Vagina (tissue), 2 donors: ENCODE measurements around the gene COG1. TPM values are rescaled to one million over a fixed set of nuclear protein-coding genes. Genes with fewer than 3 reads are reported as not detected.

Source experiments
- DNase-seq, 2 donors: peaks; one replicate each; pipeline ENCODE4 v3.0.0-alpha.2; 2017; ENCODE audit errors: extremely low spot score in 2 of 2
- H3K27ac ChIP-seq: fragments of 200-600 bp; sonication (generic); one replicate; pipeline ENCODE4 v1.5.1; 2019
- H3K27me3 ChIP-seq: fragments of 200-600 bp; sonication (generic); one replicate; pipeline ENCODE4 v1.5.1; 2019
- H3K36me3 ChIP-seq, 2 donors: fragments of 200-600 bp; sonication (generic); one replicate each; pipeline ENCODE4 v1.5.1; 2017 to 2019
- H3K4me1 ChIP-seq: fragments of 200-600 bp; sonication (generic); one replicate; pipeline ENCODE4 v1.5.1; 2019
- H3K4me3 ChIP-seq, 2 donors: fragments of 200-600 bp; sonication (generic); 1 replicate in 1 of 2; 2 replicates in 1 of 2; pipeline ENCODE4 v1.5.1; 2016 to 2019
- H3K9me3 ChIP-seq: fragments of 200-600 bp; sonication (generic); one replicate; pipeline ENCODE4 v1.5.1; 2019
- POLR2A ChIP-seq, 2 donors: fragments of 450-650 bp; IDR thresholded peaks; one replicate each; pipeline ENCODE4 v1.6.1; 2017; ENCODE audit warnings: antibody characterized with exemption in 2 of 2, mild to moderate bottlenecking in 2 of 2, moderate library complexity in 2 of 2
- POLR2AphosphoS5 ChIP-seq, 2 donors: sonication (generic); formaldehyde crosslinking; IDR thresholded peaks; one replicate each; pipeline ENCODE4 v1.9.0; 2017; ENCODE audit warnings: antibody characterized with exemption in 2 of 2, mild to moderate bottlenecking in 2 of 2, low read depth in 1 of 2; ENCODE audit not compliant: insufficient read depth in 1 of 2
- intact Hi-C: fragments of 100-400 bp; cut with DNase I; formaldehyde crosslinking; loops from one replicate; pipeline ENCODE4 v1.15.1; 2023
- total RNA-seq: library from RNA; depleted of rRNA; stranded (reverse); fragments of >200 nt; gene quantifications from one replicate; pipeline ENCODE4 v1.2.3, GENCODE V29; 2016
- TF ChIP-seq, protein P1 (sequence below), 3 experiments: fragments of 450-650 bp in 2 of 3; fragments of 200-600 bp in 1 of 3; sonication (generic) in 1 of 3; IDR thresholded peaks; one replicate each; pipeline ENCODE4 v1.5.1; 2017 to 2019; ENCODE audit warnings: antibody characterized with exemption in 3 of 3, mild to moderate bottlenecking in 2 of 3, moderate library complexity in 2 of 3

The COG1 gene
- total RNA-seq, 1 donor from 2014 or later: 30.9 TPM

- H3K9me3 ChIP-seq: no peaks in the 10 kb centered on the region
- H3K27ac ChIP-seq: no peak overlapping the region
- no peak for DNase-seq
- H3K27me3 ChIP-seq: no peaks in the 10 kb centered on the region
- intact Hi-C loops: no loop called here
- no peak overlapping the region for H3K4me3 ChIP-seq
- H3K4me1 ChIP-seq: no peaks in the 10 kb centered on the region
- TF ChIP-seq, protein P1, sequence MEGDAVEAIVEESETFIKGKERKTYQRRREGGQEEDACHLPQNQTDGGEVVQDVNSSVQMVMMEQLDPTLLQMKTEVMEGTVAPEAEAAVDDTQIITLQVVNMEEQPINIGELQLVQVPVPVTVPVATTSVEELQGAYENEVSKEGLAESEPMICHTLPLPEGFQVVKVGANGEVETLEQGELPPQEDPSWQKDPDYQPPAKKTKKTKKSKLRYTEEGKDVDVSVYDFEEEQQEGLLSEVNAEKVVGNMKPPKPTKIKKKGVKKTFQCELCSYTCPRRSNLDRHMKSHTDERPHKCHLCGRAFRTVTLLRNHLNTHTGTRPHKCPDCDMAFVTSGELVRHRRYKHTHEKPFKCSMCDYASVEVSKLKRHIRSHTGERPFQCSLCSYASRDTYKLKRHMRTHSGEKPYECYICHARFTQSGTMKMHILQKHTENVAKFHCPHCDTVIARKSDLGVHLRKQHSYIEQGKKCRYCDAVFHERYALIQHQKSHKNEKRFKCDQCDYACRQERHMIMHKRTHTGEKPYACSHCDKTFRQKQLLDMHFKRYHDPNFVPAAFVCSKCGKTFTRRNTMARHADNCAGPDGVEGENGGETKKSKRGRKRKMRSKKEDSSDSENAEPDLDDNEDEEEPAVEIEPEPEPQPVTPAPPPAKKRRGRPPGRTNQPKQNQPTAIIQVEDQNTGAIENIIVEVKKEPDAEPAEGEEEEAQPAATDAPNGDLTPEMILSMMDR (IDR thresholded peaks at IDR 0.05): no peak
- TF ChIP-seq POLR2A (IDR thresholded peaks at IDR 0.05): no peak
- no peak for TF ChIP-seq POLR2AphosphoS5 (IDR thresholded peaks at IDR 0.05; ENCODE audit: insufficient read depth in 1 of 2, low read depth in 1 of 2)
- peaks cover 0 to 6% of the 10 kb centered on the region in 2 donors for H3K36me3 ChIP-seq
Measured at GRCh38 chr17:73249700-73250099, 56.8 kb downstream of the COG1 start.

DNA sequence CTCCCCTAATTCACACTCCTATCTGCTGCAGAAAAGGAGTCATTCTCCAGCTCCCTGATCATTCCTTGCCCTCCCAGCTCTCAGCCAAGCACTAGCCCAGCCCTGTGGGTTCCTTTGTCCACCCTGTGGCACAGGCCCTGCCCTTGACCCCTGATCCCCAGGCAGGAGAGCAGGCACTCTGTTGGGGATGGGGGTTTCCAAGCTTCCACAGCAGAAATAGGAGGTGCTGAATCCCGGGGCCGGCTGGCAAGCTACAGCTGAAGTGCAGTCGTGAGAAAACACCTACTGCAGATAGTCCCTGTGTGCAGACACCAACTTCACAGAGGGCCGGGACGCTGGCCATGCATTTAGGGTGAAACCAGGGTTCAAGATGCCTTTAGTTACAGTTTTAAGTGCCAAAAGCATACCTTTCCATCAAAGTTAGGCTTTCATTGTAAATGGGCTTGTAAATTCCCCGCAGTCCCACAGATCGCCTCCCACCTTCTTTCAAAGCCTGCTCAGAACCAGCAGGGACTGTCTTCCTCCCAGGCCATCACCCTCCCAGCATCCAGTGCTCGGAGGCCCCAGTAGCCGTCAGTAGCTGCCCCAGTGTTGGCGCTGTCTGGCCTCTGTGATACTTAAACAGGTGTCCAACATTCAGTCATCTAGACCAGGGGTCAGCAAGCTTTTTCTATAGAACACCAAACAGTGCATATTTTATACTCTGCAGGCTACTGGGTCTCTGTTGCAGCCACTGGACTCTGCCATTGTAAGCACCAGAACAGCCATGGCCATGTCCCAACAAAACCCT is 58.2 kb downstream of the COG1 start:
- Histone ChIP-seq H3K4me3 (no peak overlapping the region), H3K27me3 (no peaks in the 10 kb centered on the region), H3K4me1 (no peaks in the 10 kb centered on the region), H3K27ac (no peak overlapping the region), H3K36me3 (peaks cover 0 to under 1% of the 10 kb centered on the region in 2 donors), H3K9me3 (no peaks in the 10 kb centered on the region)
- intact Hi-C loops: no loop called here
- no peak for DNase-seq
- TF ChIP-seq POLR2A (IDR thresholded peaks at IDR 0.05): no peak
- no peak for TF ChIP-seq POLR2AphosphoS5 (IDR thresholded peaks at IDR 0.05; ENCODE audit: insufficient read depth in 1 of 2, low read depth in 1 of 2)
- TF ChIP-seq, protein P1 (IDR thresholded peaks at IDR 0.05): no peak

GRCh38 chr17:73251871-73252270 is 59.0 kb downstream of the COG1 start:
- no peaks in the 10 kb centered on the region for H3K4me1 ChIP-seq
- no peak overlapping the region for H3K27ac ChIP-seq
- H3K9me3 ChIP-seq: no peaks in the 10 kb centered on the region
- no peak overlapping the region for H3K4me3 ChIP-seq
- H3K27me3 ChIP-seq: no peaks in the 10 kb centered on the region
- no peaks in the 10 kb centered on the region for H3K36me3 ChIP-seq
- no peak for DNase-seq
- TF ChIP-seq, protein P1 (IDR thresholded peaks at IDR 0.05): no peak
- intact Hi-C loops: no loop called here

DNA sequence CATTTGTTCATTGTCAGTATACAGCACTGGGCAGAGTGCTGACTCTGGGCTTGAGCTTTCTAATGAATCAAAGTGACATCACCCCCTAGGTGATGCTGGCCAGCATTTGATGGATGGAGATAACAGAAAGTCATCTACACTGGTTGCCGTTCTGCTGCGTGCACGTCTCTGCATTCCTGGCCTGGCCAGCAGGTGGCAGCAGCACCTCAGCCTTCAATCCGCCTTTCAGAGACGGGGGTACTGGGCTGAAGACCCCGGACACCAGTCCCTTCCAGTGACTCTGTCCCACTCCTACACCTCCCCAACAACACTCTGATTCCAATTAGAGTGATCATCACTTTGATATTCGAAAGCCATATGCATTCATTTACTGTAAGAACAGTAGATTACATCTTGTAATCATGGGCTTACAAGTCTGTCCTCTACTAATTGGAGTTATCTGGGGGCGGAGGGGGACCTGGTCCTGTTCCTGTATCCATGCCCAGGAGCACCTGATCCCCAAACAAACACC is 62.9 kb downstream of the COG1 start:
- no peaks in the 10 kb centered on the region for H3K27me3 ChIP-seq
- no peaks in the 10 kb centered on the region for H3K9me3 ChIP-seq
- intact Hi-C loops: loop anchor here (2.0 kb wide), 1 partner anchor 113 kb away; no protein-coding TSS in a partner anchor
- H3K4me3 ChIP-seq: no peak overlapping the region
- H3K36me3 ChIP-seq: no peaks in the 10 kb centered on the region
- TF ChIP-seq, protein P1 (IDR thresholded peaks at IDR 0.05): peak; percentile 98
- no peak for TF ChIP-seq POLR2A (IDR thresholded peaks at IDR 0.05)
- peak; percentile 31 to 43 for TF ChIP-seq POLR2AphosphoS5 (IDR thresholded peaks at IDR 0.05; ENCODE audit: insufficient read depth in 1 of 2, low read depth in 1 of 2)
- DNase-seq: no peak
- H3K4me1 ChIP-seq: no peaks in the 10 kb centered on the region
- H3K27ac ChIP-seq: no peak overlapping the region

DNA sequence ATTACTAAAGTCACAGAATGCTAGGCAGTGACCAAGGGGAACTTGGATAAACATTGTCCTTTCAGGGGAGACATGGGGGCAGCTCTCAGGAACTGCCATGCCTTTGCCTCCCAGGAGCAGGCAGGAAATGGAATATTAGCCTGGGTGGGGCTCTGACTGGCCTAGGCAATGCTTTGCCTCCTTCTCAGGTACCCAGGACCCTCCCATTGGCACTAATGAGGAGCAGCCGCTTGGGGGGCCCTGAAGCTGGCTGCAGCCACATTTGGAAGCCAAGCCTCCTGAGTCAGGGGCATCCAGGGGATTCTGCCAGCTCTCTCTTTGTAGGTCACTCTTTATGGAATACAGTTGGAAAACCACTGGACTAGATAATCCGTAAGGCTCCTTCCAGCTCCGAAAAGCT is 63.4 kb downstream of the COG1 start:
- H3K27ac ChIP-seq: no peak overlapping the region
- no peak for DNase-seq
- TF ChIP-seq POLR2AphosphoS5 (IDR thresholded peaks at IDR 0.05; ENCODE audit: insufficient read depth in 1 of 2, low read depth in 1 of 2) (no peak), POLR2A (IDR thresholded peaks at IDR 0.05) (no peak)
- TF ChIP-seq, protein P1 (IDR thresholded peaks at IDR 0.05): no peak
- no peak overlapping the region for H3K4me3 ChIP-seq
- H3K4me1 ChIP-seq: no peaks in the 10 kb centered on the region
- intact Hi-C loops: loop anchor here (2.0 kb wide), 1 partner anchor 113 kb away; no protein-coding TSS in a partner anchor
- H3K27me3 ChIP-seq: no peaks in the 10 kb centered on the region
- no peaks in the 10 kb centered on the region for H3K9me3 ChIP-seq
- H3K36me3 ChIP-seq: no peaks in the 10 kb centered on the region
